HG03378 (cell line): ENCODE data around the gene SMG1.
"Not testable (repeated sequence)": the region's sequence is repeated elsewhere in the genome, so short reads cannot be mapped to it uniquely, and the experiment has no call there.

ENCODE experiments used
- ATAC-seq: cut with Tn5 transposase; IDR thresholded peaks from one replicate; pipeline ENCODE4 v1.9.1; 2021; ENCODE audit warnings: mild to moderate bottlenecking, moderate library complexity; ENCODE audit not compliant: unreplicated experiment

SMG1 gene

GRCh38 chr16:18925986-18926865, at the start of gene SMG1:
Gene SMG1, minus strand, starts transcription at chr16:18926408. Its CDS starts 367 bp downstream, at chr16:18926041.
- ATAC-seq = peak; percentile 94

GRCh38 chr16:18975109-18975508, 48.9 kb upstream of the SMG1 start:
- ATAC-seq = no peak

- no peak for ATAC-seq
Measured at GRCh38 chr16:18969855-18970240, 43.6 kb upstream of the SMG1 start.

- no peak for ATAC-seq
Measured at GRCh38 chr16:18969050-18969854, 43.0 kb upstream of the SMG1 start.

- ATAC-seq = no peak
Measured at GRCh38 chr16:18966791-18967190, 40.6 kb upstream of the SMG1 start.

- no peak for ATAC-seq
Measured at GRCh38 chr16:18965555-18965954, 39.3 kb upstream of the SMG1 start.

- no peak for ATAC-seq
Measured at GRCh38 chr16:18959031-18959505, 32.9 kb upstream of the SMG1 start.

GRCh38 chr16:18958621-18959029, 32.4 kb upstream of the SMG1 start:
- ATAC-seq = no peak

- ATAC-seq = not testable (repeated sequence)
Measured at GRCh38 chr16:18956658-18957241, 30.5 kb upstream of the SMG1 start.

GRCh38 chr16:18955874-18956580, 29.8 kb upstream of the SMG1 start:
- not testable (repeated sequence) for ATAC-seq

GRCh38 chr16:18953547-18953946, 27.3 kb upstream of the SMG1 start:
- ATAC-seq = no peak

- ATAC-seq = no peak
Measured at GRCh38 chr16:18950469-18951185, 24.4 kb upstream of the SMG1 start.

GRCh38 chr16:18948372-18949020, 22.3 kb upstream of the SMG1 start:
- no peak for ATAC-seq

- no peak for ATAC-seq
Measured at GRCh38 chr16:18945233-18945632, 19.0 kb upstream of the SMG1 start.

- ATAC-seq = no peak
Measured at GRCh38 chr16:18943414-18943813, 17.2 kb upstream of the SMG1 start.

GRCh38 chr16:18942061-18942460, 15.9 kb upstream of the SMG1 start:
- ATAC-seq = no peak

- ATAC-seq = no peak
Measured at GRCh38 chr16:18941471-18941870, 15.3 kb upstream of the SMG1 start.

GRCh38 chr16:18938986-18939385, 12.8 kb upstream of the SMG1 start:
- no peak for ATAC-seq

- no peak for ATAC-seq
Measured at GRCh38 chr16:18937390-18937789, 11.2 kb upstream of the SMG1 start.
